ENCODE results near the gene CLN5.
"Not testable (repeated sequence)": the region's sequence is repeated elsewhere in the genome, so short reads cannot be mapped to it uniquely, and the experiment has no call there.

CLN5 gene

GRCh38 chr13:76976490-76976889, 15.4 kb upstream of the CLN5 start:
- no peak for DNase-seq

GRCh38 chr13:76976929-76977328, 15.0 kb upstream of the CLN5 start:
- DNase-seq, result no peak

GRCh38 chr13:76980075-76980718, 11.7 kb upstream of the CLN5 start:
- peak; percentile 87 for DNase-seq

GRCh38 chr13:76982061-76982460, 9.8 kb upstream of the CLN5 start:
- DNase-seq, result no peak

- no peak for DNase-seq
These were observed 8.2 kb upstream of the CLN5 start for GRCh38 chr13:76983676-76984075.

- peak; percentile 47 for DNase-seq
These were observed 467 bp upstream of the CLN5 start for GRCh38 chr13:76991432-76991795.

GRCh38 chr13:76992548-76993001, 694 bp downstream of the CLN5 start:
- DNase-seq, result peak; percentile 71

GRCh38 chr13:76993021-76993420, 1.1 kb downstream of the CLN5 start:
- DNase-seq, result peak; percentile 54

GRCh38 chr13:76993473-76993872, 1.6 kb downstream of the CLN5 start:
- DNase-seq, result no peak

GRCh38 chr13:76994281-76994680, 2.4 kb downstream of the CLN5 start:
- DNase-seq, result no peak

- DNase-seq, result no peak
These were observed 8.6 kb downstream of the CLN5 start for GRCh38 chr13:77000475-77000874.

- no peak for DNase-seq
These were observed 9.7 kb downstream of the CLN5 start for GRCh38 chr13:77001540-77001939.

- no peak for DNase-seq
These were observed 10.2 kb downstream of the CLN5 start for GRCh38 chr13:77001963-77002587.

GRCh38 chr13:77002590-77003190, 10.8 kb downstream of the CLN5 start:
- DNase-seq, result peak; percentile 51

- not testable (repeated sequence) for DNase-seq
These were observed 16.5 kb downstream of the CLN5 start for GRCh38 chr13:77008337-77008736.

GRCh38 chr13:77009011-77009410, 17.1 kb downstream of the CLN5 start:
- DNase-seq, result no peak

GRCh38 chr13:77009719-77010118, 17.8 kb downstream of the CLN5 start:
- not testable (repeated sequence) for DNase-seq

- DNase-seq, result no peak
These were observed 22.1 kb downstream of the CLN5 start for GRCh38 chr13:77013853-77014542.

- no peak for DNase-seq
These were observed 23.2 kb downstream of the CLN5 start for GRCh38 chr13:77014906-77015685.

GRCh38 chr13:77016251-77016812, 24.5 kb downstream of the CLN5 start:
- no peak for DNase-seq

GRCh38 chr13:77016888-77017623, 25.2 kb downstream of the CLN5 start:
- DNase-seq, result no peak

GRCh38 chr13:77019756-77020155, 27.9 kb downstream of the CLN5 start:
- DNase-seq, result no peak

Data from OCI-M1 (cell line).